ENCODE results near the gene ALDH3B2.
"Not testable (repeated sequence)": the region's sequence is repeated elsewhere in the genome, so short reads cannot be mapped to it uniquely, and the experiment has no call there.

The ALDH3B2 gene, protein sequence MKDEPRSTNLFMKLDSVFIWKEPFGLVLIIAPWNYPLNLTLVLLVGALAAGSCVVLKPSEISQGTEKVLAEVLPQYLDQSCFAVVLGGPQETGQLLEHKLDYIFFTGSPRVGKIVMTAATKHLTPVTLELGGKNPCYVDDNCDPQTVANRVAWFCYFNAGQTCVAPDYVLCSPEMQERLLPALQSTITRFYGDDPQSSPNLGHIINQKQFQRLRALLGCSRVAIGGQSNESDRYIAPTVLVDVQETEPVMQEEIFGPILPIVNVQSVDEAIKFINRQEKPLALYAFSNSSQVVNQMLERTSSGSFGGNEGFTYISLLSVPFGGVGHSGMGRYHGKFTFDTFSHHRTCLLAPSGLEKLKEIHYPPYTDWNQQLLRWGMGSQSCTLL

DNA sequence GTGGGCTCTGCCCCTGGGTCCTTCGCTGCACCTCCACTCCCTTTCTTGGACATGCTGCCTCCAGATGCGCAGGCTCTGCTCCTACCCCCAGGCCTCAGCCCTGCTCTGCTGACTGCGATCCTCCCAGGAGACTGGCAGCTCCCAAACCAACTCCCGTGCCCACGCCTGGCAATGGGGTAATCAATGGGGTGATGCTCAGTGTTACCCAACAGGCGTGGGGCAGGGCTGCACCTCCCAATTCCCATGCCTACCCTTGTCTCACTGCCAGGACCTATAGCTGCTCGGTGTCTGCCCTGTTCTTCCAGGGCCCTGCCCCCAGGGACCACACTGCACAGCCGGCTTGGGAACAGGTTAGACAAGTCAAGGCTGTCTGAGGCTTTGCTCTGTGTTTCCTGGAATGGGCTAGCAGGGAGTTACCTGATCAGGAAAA, at the start of gene ALDH3B2:
Gene ALDH3B2 (minus strand): TSS at position 182 of the 430 bp plus-strand sequence. CDS start 7,688 bp downstream, outside the sequence.
- DNase-seq, result no peak

DNA sequence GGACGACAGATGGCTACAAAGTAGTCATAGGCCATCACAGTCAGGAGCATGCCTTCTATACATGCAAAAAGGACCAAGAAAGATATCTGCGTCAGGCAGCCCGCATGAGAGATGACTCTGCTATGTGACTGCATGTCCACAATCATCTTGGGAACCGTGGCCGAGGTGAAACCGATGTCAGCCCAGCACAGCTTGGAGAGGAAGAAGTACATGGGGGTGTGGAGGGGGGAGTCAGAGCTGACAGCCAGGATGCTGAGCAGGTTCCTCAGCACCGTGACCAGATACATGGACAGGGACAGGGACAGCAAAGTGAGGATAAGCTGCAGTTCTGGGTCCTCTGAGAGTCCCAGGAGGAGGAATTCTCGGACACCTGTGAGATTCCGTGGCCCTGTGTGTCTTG, 48.6 kb upstream of the ALDH3B2 start:
- not testable (repeated sequence) for DNase-seq

DNA sequence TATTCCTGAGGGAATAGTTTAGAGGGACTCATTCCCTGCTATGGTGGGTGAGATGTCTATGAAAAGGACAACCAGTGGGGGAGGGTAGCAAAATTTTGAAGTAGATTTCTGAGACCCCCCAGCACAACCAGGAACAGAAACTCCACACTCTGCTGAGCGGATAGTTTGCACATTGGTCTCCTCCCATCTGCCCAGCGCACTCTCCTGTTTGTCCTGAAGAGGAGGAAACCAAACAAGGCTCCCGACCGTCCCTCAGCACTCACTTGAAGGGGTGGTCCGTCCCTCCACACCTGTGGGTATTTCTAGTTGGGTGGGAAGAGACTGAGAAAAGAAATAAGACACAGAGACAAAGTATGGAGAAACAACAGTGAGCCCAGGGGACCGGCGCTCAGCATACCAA, 41.8 kb upstream of the ALDH3B2 start:
- DNase-seq, result not testable (repeated sequence)

DNA sequence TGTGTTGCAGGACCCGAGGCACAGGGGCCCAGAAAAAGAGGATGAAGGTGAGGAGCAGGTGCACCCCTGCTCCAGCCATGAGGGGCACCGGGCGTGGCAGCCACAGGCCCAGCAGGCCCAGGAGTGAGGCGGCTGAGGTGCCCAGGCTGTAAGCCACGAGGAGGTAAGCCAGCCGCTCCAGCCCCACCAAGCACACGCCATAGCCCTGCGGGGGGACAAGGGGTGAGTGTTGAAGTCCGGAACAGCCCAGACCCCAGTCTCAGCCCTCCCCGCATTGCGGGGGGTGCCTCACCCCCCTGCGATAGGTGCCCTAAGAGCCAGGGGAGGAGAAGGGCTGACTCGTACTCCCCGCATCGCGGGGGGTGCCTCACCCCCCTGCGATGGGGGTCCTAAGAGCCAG, 41.4 kb upstream of the ALDH3B2 start:
- not testable (repeated sequence) for DNase-seq

DNA sequence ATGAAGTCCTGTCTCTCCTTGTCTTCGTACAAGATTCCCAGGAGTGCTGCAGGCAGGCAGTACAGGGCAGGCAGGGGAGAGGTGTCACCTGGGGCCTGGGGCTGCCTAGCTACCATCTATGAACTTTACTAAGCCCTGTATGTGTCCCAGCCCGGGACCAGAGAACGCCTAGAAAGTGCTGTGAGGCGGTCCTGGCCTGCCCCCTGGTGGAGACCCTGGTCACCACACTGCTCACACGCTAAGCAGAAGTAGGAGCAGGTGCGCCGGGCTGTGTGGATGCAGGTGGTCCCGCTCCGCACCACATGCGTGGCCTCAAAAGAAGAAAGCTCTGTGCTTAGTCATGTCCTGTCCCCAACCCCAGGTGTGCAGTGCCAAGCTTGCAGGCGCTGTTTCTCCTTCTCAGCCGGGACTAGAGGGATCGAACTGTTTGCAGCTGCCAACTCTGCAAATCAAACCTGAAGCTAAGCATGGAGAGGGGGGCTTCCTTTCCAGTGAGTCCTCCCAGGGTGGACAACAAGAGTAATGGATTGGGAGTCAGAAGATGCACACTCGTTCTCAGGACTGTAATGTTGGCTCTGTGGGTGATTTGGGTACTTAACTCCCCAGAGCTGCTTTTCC, 39.6 kb upstream of the ALDH3B2 start:
- DNase-seq, result not testable (repeated sequence)

DNA sequence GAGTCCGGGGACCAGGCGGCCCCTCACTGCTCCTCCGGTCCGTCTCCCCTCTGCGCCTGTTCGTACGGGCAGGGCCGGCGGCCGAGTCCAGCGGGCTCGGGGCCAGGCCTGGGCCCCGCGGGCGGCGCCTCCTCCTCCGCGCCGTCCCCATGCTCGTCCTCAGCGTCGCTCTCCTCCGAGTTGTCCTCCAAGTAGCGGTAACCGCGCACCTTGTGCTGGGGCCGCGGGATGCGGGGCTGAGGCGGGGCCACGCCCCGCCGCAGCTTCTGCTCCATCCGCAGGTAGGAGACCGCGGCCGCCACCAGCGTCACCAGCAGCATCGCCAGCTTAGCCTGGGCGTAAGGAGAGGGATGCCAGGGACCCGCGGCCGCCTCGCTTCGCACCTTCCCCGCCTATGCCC, 37.3 kb upstream of the ALDH3B2 start:
- not testable (repeated sequence) for DNase-seq

DNA sequence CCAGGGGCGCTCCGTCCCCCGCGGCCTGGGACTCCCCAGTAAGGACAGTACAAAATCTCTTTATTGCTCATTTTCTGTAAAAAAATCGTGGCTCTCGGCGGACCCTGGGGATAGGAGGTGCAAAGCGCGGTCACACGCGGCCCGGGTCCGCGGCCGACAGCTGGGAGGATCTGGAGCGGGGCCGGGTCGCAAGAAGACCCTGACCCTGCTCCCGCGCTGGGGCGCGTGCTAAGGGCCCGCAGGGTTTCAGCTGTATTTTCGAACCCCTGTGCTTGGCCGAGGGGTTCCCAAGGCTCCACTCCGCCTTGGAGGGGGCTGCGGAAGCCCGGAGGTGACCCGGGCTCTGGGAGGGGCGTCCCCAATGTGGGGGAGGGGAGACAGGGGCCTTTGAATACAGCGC, 36.8 kb upstream of the ALDH3B2 start:
- not testable (repeated sequence) for DNase-seq

DNA sequence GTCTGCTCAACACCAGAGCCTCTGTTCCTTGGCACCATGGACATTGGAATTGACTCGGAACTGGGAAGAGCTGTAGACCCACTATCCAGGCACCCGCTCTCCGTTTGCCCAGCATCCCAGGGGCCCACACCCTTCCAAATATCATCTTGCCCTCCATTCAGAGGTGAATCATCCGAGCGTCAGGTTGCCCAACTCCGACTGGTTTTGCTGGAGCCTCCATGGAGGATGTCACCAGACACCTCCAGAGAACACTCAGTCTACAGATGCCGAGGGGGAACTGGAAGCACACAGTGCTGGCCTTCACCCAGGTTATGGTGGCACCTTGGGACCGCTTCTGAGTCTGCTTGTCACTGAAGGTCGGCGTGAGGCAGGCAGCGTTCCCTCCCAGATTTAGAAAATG, 35.4 kb upstream of the ALDH3B2 start:
- DNase-seq, result not testable (repeated sequence)

DNA sequence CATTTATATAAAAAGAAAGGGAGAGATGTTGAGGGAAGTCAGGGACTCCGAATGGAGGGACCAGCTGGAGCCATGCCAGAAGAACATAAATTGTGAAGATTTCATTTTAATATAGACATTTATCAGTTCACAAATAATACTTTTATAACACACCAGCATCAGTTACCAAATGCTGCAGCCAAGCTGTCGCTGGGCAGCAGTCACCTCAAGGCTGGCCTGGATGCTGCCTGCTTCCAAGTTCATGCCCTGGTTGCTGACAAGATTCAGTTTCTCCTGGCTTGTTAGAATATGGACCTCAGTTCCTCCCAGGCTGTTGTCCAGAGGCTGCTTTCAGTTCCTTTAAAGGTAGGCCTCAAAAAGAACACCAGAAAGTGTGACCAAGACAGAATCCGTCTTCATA, 30.8 kb upstream of the ALDH3B2 start:
- no peak for DNase-seq

DNA sequence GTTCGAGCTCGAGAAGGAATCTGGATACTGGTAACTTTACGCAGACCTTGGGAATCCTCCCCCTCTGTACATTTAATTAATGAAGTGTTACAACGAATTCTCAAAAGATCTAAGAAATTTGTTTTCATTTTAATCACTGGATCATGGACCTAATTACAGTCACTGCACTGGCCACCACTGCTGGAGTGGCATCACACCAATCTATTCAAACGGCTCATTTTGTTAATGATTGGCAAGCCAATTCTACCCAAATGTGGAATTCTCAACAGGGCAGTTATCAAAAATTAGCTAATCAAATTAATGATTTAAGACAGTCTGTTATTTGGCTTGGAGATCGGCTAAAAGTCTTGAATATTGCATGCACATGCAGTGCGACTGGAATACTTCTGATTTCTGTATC, 30.1 kb upstream of the ALDH3B2 start:
- DNase-seq, result no peak

DNA sequence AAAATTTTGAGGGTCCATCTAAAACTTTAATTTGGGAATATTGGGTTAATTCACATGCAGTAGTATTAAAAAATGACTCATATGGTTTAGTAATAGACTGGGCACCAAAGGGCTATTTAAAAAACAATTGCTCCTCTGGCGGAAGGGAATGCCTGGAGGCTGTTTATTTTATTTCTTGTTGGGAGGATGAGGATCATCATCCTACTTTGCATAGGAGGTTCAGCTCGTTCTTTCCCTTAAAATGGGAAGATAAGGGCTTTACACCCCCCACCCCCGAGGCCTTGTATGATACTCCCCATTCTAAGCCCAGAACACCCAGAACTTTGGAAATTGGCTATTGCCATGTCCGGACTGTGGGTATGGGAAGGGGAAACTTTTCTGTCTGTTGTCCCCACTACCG, 29.3 kb upstream of the ALDH3B2 start:
- not testable (repeated sequence) for DNase-seq

DNA sequence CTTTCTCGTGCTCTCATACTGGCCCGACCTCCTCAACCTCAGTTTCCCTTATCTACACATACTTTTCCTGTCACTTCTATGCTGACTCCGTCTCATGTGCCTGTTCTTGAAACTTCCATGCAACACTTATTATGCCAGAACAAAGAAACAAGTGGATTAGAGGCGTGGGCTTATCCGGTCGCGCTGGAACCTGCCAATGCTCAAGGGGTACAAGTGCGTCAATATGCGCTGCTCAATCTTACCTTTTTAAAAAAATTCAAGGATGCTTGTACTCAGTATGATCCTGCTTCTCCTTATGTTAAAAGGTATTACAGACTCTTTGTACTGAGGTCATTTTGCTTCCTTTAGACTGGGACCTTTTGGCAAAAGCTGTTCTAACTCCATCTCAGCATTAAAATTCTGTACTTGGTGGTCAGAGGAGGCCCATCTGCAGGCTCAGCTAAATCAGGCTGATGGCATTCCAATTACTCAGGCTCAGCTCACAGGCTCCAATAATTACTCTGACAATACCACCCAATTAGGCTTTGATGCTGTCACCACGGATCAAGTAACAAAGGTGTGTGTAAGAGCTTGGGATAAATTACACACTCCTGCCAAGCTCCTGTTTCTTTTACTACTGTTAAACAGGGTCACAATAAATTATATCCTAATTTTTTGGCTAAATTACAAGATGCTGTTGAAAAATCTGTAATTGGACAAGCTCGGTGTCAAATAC, 26.3 kb upstream of the ALDH3B2 start:
- no peak for DNase-seq

DNA sequence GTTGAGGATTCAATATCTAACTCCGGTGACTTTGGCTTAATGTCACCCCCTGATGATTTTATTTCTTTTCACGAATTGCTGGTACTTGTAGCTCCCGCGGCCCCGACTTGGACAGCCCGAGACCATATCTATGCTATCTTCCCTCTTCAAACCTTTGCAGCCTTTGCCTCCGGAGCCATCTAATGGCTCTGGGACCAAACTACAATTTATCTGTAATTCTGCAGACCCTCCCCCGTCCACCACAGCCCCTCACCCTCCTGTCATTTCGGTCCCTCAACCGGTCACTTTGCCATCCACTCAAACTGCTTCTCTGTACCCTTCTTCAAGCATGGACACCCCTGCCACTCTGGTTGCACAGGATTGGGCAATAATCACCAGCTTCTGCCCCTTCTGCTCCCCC, 25.7 kb upstream of the ALDH3B2 start:
- DNase-seq, result no peak

DNA sequence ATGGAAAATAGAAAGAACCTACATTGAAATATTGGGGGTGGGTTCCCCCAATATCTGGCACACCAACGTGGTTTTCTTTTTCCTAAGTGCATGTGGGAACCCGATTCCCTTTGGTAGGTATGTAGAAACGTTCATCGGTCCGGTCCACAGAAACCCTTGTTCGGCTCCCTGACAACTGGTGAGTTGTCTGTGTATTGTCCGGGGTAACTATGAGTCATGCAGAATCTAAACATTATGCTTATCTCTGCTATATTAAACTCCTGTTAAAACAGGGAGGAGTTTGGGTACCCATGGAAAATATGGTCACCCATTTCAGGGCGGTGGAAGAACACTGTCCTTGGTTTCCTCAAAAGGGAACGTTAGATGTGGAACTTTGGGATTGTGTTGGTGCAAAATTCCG, 25.1 kb upstream of the ALDH3B2 start:
- no peak for DNase-seq

DNA sequence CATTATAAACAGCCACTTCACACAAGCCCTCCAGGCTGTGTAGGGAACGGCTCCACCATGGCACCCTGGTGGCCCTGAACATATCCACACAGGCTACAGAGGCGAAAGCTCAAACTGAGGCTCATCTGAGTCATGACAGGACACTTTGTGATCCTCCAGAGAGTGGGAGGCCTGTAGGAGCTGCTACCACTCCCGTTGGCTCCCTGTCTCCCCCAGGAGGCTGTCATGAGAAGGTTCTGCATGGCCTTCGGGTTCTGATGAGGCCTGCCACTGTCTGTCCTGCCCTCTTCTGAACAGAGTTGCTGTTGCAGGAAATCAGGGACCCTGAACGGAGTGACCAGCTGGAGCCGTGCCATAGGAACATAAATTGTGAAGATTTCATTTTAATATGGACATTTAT, 23.8 kb upstream of the ALDH3B2 start:
- DNase-seq, result no peak

DNA sequence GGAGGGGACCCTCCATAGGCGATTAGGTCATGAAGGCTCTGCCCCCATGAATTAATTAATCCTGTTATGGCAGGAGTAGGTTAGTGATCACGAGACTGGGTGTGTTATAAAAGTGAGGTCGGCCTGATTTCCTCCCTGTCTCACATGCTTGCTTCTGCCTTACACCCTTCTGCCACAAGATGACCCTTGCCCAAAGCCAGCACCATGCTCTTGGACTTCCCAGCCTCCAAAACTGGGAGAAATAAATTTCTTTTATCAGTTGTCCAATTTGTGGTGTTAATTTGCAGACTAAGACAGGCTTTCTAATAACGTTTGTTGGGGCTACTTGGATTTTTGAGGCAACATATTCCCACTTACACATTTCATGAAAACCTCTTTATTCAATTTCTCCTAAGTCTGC, 23.4 kb upstream of the ALDH3B2 start:
- no peak for DNase-seq

DNA sequence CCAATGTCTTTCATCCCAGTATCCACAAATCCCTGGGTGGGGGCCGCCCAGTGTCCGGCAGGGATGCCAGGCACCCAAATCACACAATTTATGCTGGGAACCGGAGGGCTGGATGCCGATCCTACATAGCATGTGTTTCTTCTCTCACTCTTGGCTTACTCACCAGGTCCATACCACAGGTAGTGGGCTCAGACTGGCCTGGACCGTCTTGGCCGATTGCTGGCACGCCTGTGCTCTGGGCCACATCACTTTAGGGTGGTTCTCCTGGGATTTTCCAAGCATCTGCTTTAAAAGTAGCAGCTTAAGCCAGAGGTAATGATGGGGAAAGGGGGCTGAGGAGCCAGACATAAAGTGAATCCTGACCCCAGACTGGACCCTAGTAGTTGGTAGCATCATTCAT, 22.6 kb upstream of the ALDH3B2 start:
- DNase-seq, result no peak

DNA sequence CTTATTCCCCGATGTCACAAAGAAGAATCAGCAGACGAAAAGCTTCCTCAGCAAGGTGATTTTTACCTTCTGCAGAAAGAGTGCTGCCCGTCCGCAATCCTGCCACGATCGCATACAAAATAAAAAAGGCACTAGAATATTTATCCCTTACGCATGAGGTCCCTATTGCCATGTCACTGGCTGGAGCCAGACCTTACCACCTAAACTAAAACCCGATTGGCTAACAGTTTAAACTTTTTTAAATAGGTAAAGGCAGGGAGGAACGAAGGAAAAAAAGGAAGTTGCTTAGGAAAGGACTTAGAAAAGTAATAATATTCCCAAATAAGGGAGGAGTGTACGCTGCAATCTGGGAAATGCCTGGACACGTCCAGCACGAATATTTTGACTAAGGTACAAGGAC, 21.2 kb upstream of the ALDH3B2 start:
- DNase-seq, result no peak

DNA sequence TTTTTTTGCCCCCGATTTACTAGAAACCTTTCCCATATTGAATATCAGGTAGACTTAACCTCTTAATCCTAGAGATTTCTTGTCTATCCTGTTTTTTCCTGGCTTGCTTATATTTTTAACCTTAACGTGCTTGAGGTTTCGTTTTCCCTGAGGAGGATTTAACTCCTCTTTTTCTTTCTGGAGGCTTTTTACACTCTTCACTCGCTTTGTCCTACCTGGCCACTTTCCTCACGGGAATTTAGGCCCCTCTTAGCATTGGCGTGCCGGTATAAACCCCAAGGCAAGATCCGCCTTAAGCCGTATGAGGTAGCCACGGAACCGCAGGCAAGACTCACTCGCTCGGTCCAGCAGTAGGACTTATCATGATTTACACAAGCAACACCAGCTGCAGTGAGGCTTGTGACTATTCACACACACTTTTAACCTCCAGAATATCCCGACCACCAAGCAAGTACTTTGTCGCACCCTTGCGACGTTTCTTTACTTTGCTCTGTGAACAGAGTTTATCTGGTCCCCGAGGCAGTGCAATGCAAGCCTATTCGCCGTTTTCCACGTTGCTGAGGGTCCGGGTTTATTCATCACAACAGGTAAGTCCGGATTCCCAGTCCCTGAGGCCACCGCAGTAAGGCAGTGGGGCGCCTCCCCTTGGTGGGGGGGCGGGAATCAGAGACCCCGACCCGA, 20.6 kb upstream of the ALDH3B2 start:
- no peak for DNase-seq

DNA sequence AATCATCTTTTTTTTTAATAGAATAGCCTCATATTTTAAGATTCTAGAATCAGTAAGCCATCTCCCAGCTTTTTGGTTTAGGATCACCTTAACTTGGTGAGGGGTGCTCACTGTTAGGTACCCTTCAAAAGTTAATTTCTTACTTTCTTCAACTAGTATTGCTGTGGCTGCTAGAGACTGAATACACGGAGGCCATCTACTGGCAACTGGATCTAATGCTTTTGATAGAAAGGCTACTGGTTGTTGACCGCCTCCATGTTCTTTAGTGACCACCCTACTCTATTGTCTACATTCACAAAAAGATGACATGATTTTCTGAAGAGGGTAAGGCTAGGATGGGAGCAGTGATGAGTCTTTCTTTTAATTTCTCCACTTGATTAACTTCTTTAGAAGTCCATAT, 16.7 kb upstream of the ALDH3B2 start:
- DNase-seq, result no peak

DNA sequence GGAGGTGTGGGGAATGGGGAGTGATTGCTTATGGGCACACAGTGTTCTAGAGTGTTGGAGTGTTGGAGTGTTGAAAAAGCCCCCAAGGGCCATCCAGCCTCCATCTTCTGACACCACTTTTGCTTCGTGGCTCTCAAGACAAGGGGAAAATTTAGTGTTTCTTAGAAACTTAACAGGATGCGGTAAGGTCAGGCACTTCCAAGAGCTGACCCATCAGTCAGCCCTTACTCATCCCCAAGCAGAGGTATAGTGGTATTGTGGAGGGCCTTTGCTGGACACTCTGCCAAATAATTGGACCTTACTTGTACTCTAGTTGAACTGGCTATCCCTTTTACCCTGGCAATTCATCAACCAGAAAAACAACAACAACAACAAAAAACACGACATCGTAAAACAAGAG, 14.8 kb upstream of the ALDH3B2 start:
- no peak for DNase-seq

DNA sequence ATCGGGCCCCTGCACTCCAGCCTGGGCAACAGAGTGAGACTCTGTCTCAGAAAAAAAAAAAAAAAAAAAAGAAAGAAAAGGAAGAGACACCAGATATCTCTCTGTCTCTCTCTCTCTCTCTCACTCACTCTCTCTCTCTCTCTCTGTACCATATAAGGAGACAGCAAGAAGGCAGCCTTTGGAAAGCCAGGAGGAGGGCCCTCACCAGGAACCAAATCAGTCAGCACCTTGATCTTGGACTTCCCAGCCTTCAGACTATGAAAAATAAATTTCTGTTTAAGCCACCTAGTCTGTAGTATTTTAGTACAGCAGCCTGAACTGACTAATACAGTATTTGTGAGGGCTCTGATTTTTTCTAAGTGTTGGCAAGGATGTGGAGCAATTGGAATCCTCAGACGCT, 13.6 kb upstream of the ALDH3B2 start:
- no peak for DNase-seq

DNA sequence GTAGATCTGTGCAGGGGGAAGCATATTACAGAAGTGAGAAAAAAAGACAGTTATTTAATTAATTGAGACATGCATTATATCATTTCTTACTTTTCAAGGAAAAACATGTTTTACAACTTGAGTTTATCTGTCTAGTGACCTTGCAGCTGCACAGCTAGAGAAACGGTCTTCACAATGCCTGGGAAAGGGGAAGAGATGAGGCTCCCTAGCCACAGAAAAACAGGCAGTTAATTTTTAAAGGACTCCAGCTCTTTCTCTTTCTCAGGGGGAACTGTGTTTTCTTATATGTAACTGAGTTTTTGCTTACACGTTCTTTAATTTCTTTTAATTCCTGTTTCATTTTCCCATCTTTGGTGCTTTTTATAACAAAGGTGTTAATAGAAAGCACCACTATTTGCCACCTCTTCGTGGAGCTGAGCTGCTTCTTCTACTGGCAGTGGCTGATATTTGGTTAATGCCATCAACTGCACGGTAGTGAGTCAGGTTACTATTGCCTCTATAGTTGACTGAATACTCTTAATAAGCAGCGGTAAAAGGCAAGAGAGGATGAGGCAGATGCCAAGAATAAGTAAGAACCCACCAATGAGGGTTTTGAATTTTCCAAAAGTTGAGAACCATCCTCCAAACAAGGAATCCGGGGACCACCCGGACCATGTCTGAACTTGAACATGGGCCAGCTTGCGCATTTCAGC, 11.4 kb upstream of the ALDH3B2 start:
- DNase-seq, result not testable (repeated sequence)

All from NCI-H1694 treated with DMSO at 0.1 percent for 48 hours (cell line).